Endothelial cell of umbilical vein (primary cell): ENCODE results near the gene PER1. TPM values are rescaled to one million over a fixed set of nuclear protein-coding genes. Genes with fewer than 3 reads are reported as not detected.

Experiments used
- BruUV-seq: library from RNA; stranded (reverse); fragments of 400-500 nt; replicated peaks from 2 replicates; lab custom pipeline; 2021; lab: Mats Ljungman, UMichigan
- CTCF ChIA-PET: fragments of 300-600, 350-600 bp; sonication (Branson Sonifier 250); formaldehyde crosslinking; loops from one replicate; lab custom pipeline; 2021; ENCODE audit warnings: antibody characterized with exemption, inconsistent platforms; lab: Charles Lee
- POLR2A ChIA-PET: fragments of 300-600, 350-600 bp; sonication (Branson Sonifier 250); formaldehyde crosslinking; loops from one replicate; lab custom pipeline; 2021; ENCODE audit warnings: antibody characterized with exemption, inconsistent platforms; lab: Charles Lee
- DNase-seq: peaks from one replicate; pipeline ENCODE4 v3.0.0-alpha.2; 2011; ENCODE audit warnings: low read depth, low spot score
- FAIRE-seq: peaks from 2 replicates; lab custom pipeline; 2011; peaks lifted over from hg19 to GRCh38; lab: Jason Lieb, UNC
- H2AFZ ChIP-seq: 2 replicates; pipeline ENCODE4 v1.6.0; 2012; ENCODE audit warnings: low read depth, low read length, control low read depth, inconsistent platforms
- H3K27ac ChIP-seq: 2 replicates; pipeline ENCODE4 v1.5.1; 2011; ENCODE audit warnings: low read depth, mild to moderate bottlenecking, control low read depth, low read length, moderate library complexity; ENCODE audit not compliant: insufficient read depth
- H3K27me3 ChIP-seq, 2 experiments: 2 replicates each; pipeline versions ENCODE4 v1.6.0 to v1.6.1; 2011; ENCODE audit warnings: low read length in 2 of 2, mixed read lengths in 1 of 2; ENCODE audit not compliant: control insufficient read depth in 2 of 2, insufficient read depth in 2 of 2
- H3K36me3 ChIP-seq, 2 experiments: 2 replicates in 1 of 2; 3 replicates in 1 of 2; pipeline ENCODE4 v1.5.1; 2011; ENCODE audit warnings: low read length in 2 of 2, mild to moderate bottlenecking in 1 of 2, moderate library complexity in 1 of 2; ENCODE audit not compliant: control insufficient read depth in 2 of 2, insufficient read depth in 2 of 2; ENCODE audit errors: extremely low read depth in 1 of 2
- H3K4me1 ChIP-seq: 3 replicates; pipeline ENCODE4 v1.5.1; 2011; ENCODE audit warnings: mild to moderate bottlenecking, low read length; ENCODE audit not compliant: control insufficient read depth, insufficient read depth; ENCODE audit errors: extremely low read depth
- H3K4me2 ChIP-seq: 2 replicates; pipeline ENCODE4 v1.6.1; 2011; ENCODE audit warnings: low read length, control low read depth, mixed read lengths; ENCODE audit not compliant: insufficient read depth
- H3K4me3 ChIP-seq, 3 experiments: fragments of 200-600 bp in 1 of 3; sonication (generic), shearing (Covaris generic) in 1 of 3; replicated peaks in 1 of 3; 2 replicates each; pipeline ENCODE4 v1.5.1; 2011 to 2016; ENCODE audit warnings: control low read depth in 3 of 3, low read length in 3 of 3, mild to moderate bottlenecking in 2 of 3, inconsistent platforms in 1 of 3, low read depth in 1 of 3, moderate library complexity in 1 of 3; ENCODE audit not compliant: insufficient read depth in 1 of 3
- H3K79me2 ChIP-seq: 2 replicates; pipeline ENCODE4 v1.6.0; 2012; ENCODE audit warnings: low read length, inconsistent platforms; ENCODE audit not compliant: control insufficient read depth, insufficient read depth
- H3K9ac ChIP-seq: replicated peaks from 2 replicates; pipeline ENCODE3; 2011; ENCODE audit warnings: low read length, control low read depth; ENCODE audit not compliant: insufficient read depth; ENCODE audit errors: extremely low read depth
- H3K9me1 ChIP-seq: replicated peaks from 3 replicates; pipeline ENCODE4 v1.6.0; 2011; ENCODE audit warnings: mild to moderate bottlenecking, low read length; ENCODE audit not compliant: control insufficient read depth, insufficient read depth; ENCODE audit errors: extremely low read depth
- H3K9me3 ChIP-seq: replicated peaks from 2 replicates; pipeline ENCODE4 v1.5.1; 2012; ENCODE audit warnings: low read length, inconsistent platforms; ENCODE audit not compliant: control insufficient read depth, insufficient read depth
- H4K20me1 ChIP-seq: replicated peaks from 2 replicates; pipeline ENCODE3; 2011; ENCODE audit warnings: mild to moderate bottlenecking, low read length; ENCODE audit not compliant: control insufficient read depth, insufficient read depth; ENCODE audit errors: extremely low read depth
- CTCF ChIP-seq, 2 donors: IDR thresholded peaks; 1 replicate in 1 of 2; 2 replicates in 1 of 2; pipeline ENCODE4 v1.5.1; 2011; ENCODE audit warnings: low read length in 2 of 2, mild to moderate bottlenecking in 2 of 2, moderate library complexity in 2 of 2, control low read depth in 1 of 2, inconsistent platforms in 1 of 2, low read depth in 1 of 2; ENCODE audit not compliant: insufficient read depth in 1 of 2; ENCODE audit errors: extremely low read depth in 1 of 2
- EZH2 ChIP-seq: IDR thresholded peaks from 2 replicates; pipeline ENCODE4 v1.6.1; 2012; ENCODE audit warnings: borderline replicate concordance, low read depth, mild to moderate bottlenecking, moderate library complexity, low read length, inconsistent platforms; ENCODE audit not compliant: severe bottlenecking
- FOS ChIP-seq: IDR thresholded peaks from 2 replicates; pipeline ENCODE4 v1.6.1; 2011; ENCODE audit warnings: mild to moderate bottlenecking, low read length, moderate library complexity, borderline replicate concordance; ENCODE audit not compliant: insufficient read depth
- GATA2 ChIP-seq: IDR thresholded peaks from 2 replicates; pipeline ENCODE4 v1.7.0; 2011; ENCODE audit warnings: low read depth, mild to moderate bottlenecking, moderate library complexity, mixed read lengths, low read length; ENCODE audit not compliant: insufficient read length, insufficient read depth
- JUN ChIP-seq: IDR thresholded peaks from 2 replicates; pipeline ENCODE4 v1.6.1; 2011; ENCODE audit warnings: borderline replicate concordance, low read depth; ENCODE audit not compliant: insufficient read length, insufficient read depth
- MYC ChIP-seq: IDR thresholded peaks from one replicate; pipeline ENCODE4 v1.6.1; 2011; ENCODE audit warnings: mild to moderate bottlenecking, low read depth, low read length
- POLR2A ChIP-seq: IDR thresholded peaks from 2 replicates; pipeline ENCODE4 v1.6.1; 2012; ENCODE audit warnings: low read depth, mild to moderate bottlenecking, control low read depth, low read length
- POLR2AphosphoS5 ChIP-seq: IDR thresholded peaks from 2 replicates; pipeline ENCODE4 v1.6.1; 2012; ENCODE audit warnings: low read depth, mild to moderate bottlenecking, control low read depth, low read length, moderate library complexity; ENCODE audit not compliant: insufficient read depth
- dilution Hi-C: fragments of 300-500 bp; cut with MboI; formaldehyde crosslinking; loops from one replicate; pipeline ENCODE4 v1.15.0; 2019; ENCODE audit warnings: low sequenced_read_pairs; ENCODE audit not compliant: extremely low pct_ligation_motif_present
- intact Hi-C: fragments of 100-400 bp; cut with micrococcal nuclease; formaldehyde crosslinking; loops from one replicate; pipeline ENCODE4 v1.10.0; 2022
- polyA plus RNA-seq, 4 experiments: library from polyadenylated mRNA; depleted of rRNA in 3 of 4; stranded (reverse) in 3 of 4; unstranded in 1 of 4; fragments of >200 nt; gene quantifications; 2 replicates each; pipeline versions ENCODE4 v1.2.1 to v1.2.3, GENCODE V29; 2011 to 2012; ENCODE audit warnings: missing spikeins in 1 of 4
- total RNA-seq: library from RNA; stranded (reverse); gene quantifications from 2 replicates; pipeline ENCODE4 v1.2.3, GENCODE V29; 2021
- TF ChIP-seq, protein P1 (sequence below): IDR thresholded peaks from 2 replicates; pipeline ENCODE4 v1.6.1; 2011; ENCODE audit not compliant: insufficient read depth, insufficient read length

The PER1 gene
- total and polyA plus RNA-seq, 2 donors (not counting 3 experiments of a cell fraction or from before 2014, with no cell fraction given): 12.1 to 32.1 TPM

- BruUV-seq: no TSS peak
- H3K4me3 ChIP-seq: peak overlapping the region; percentile 5 to 68 (median 28)
- FAIRE-seq (no peak), DNase-seq (no peak)
- no peaks in the 10 kb centered on the region for H3K36me3 ChIP-seq
- H3K27ac ChIP-seq: peak overlapping the region; percentile 95
- intact Hi-C loops: loop anchor here (1.0 to 2.0 kb wide), 4 partner anchors 11 to 36 kb away; no protein-coding TSS in a partner anchor
- CTCF ChIA-PET: interaction anchor here (0.9 to 1.4 kb wide), 8 partner anchors 9 to 81 kb away, joined by 3 to 10 read pairs (median 4); partner anchors contain the start of gene BORCS6
- no peaks in the 10 kb centered on the region for H3K27me3 ChIP-seq
- dilution Hi-C loops: no loop called here
- H3K9me1 ChIP-seq: no peaks in the 10 kb centered on the region
- H3K4me2 ChIP-seq: peak overlapping the region; percentile 87
- H4K20me1 ChIP-seq: no peaks in the 10 kb centered on the region
- peak overlapping the region; percentile 80 for H2AFZ ChIP-seq
- H3K79me2 ChIP-seq: no peaks in the 10 kb centered on the region
- TF ChIP-seq GATA2 (no peak), POLR2AphosphoS5 (no peak), POLR2A (no peak), JUN (no peak), FOS (no peak), EZH2 (no peak), MYC (no peak), CTCF (IDR thresholded peaks at IDR 0.05; ENCODE audit: extremely low read depth in 1 of 2, insufficient read depth in 1 of 2, low read depth in 1 of 2, low read length in 2 of 2) (no peak)
- TF ChIP-seq, protein P1, sequence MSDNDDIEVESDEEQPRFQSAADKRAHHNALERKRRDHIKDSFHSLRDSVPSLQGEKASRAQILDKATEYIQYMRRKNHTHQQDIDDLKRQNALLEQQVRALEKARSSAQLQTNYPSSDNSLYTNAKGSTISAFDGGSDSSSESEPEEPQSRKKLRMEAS: no peak
- H3K9me3 ChIP-seq: no peaks in the 10 kb centered on the region
- peak overlapping the region; percentile 97 for H3K9ac ChIP-seq
- POLR2A ChIA-PET: interaction anchor here (1.0 to 1.9 kb wide), 27 partner anchors 9 to 187 kb away, joined by 3 to 33 read pairs (median 8); partner anchors contain the start of genes ALOXE3, BORCS6, CTC1 and HES7
- H3K4me1 ChIP-seq: peaks cover 23% of the 10 kb centered on the region
Measured at GRCh38 chr17:8173871-8174322, 21.7 kb upstream of the PER1 start.
